NCI-H2029 treated with DMSO at 0.1 percent for 48 hours (cell line): ENCODE data around the gene NRF1.

Experiments
- DNase-seq: peaks from one replicate; lab custom pipeline; 2025; lab: John Stamatoyannopoulos, UW

NRF1 gene

DNA sequence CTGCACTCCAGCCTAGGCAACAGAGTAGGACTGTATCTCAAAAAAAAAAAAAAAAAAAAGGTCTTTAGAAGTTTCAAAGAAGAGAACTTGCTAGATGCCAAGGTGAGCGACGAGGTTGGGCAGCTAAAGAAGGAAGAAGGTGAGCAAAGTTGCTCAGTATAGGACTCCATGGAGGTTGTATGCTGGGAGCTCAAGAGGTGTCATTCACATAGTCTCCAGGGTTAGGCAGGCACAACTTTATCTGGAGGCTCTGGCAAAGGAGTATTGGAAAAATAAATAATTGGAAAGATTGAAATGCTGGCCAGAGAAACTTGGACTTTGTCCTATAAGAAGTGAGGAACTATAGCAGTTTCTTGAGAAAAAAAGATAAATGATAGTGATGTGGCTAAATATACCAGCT, 74.5 kb downstream of the NRF1 start:
- DNase-seq = no peak

DNA sequence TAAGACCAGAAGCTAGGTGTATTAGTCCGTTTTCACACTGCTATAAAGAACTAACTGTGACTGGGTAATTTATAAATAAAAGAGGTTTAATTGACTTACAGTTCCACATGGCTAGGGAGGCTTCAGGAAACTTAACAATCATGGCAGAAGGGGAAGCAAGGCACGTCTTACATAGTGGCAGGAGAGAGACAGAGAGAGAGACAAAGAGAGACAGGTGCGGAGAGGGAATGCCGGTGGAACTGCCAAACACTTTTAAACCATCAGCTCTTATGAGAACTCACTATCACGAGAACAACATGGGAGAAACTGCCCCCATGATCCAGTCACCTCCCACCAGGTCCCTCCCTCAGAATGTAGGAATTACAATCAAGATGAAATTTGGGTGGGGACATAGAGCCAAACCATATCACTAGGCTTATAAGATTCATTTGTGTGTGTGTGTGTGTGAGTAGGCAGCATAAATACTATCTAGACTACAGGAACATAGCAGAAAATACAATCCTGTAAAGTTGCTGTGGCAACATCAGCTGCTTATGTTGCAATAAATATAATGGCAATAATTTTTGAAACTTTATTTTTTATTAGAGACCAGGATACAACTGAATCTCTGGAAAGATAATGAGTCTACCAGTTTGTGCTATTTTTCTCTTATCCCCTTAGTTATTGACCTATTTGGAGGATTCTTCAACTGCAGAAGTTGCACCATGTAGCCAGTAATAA, 77.1 kb downstream of the NRF1 start:
- DNase-seq = no peak

DNA sequence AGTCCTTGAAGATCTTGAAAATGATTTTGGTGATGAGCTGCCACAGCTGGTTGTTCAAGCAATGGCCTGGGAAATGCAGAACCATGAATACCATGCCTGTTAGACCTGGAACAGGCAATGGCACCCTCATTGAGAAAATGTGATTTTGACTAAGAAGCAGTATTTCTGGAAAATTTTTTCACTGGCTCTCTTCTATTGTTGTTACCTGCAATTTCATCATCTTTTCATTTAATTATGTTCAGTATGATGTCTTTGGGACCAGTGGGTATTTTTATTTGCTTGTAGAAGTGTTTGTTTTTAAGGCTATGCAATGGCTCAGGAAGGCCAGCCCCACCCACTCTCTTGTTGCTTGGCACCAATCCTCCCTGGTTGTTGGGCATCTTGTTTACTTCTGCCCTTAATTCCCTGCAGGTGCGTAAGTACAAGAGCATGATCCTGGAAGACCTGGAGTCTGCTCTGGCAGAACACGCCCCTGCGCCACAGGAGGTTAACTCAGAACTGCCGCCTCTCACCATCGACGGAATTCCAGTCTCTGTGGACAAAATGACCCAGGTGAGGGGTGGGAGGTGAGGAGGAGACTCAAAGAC, 78.6 kb downstream of the NRF1 start:
- peak; percentile 81 for DNase-seq

DNA sequence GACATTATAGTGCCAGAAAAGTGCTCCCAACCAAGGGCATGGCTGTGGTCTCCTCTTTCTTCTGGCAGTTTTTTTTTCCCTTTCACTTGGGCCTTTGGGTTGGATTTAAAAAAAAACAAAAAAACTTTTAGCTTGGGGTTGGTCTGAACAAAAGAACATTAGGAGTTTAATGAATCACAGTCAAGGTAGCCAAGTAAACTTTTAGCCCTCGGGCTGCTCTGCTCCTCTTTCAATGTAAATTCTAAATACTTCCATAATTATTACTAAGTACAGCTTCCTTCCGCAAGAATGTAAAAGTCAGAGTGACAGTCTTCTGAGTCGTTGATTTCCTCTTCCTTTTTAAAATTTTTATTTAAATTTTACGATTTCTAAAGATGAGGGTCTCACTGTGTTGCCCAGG, 79.2 kb downstream of the NRF1 start:
- no peak for DNase-seq

DNA sequence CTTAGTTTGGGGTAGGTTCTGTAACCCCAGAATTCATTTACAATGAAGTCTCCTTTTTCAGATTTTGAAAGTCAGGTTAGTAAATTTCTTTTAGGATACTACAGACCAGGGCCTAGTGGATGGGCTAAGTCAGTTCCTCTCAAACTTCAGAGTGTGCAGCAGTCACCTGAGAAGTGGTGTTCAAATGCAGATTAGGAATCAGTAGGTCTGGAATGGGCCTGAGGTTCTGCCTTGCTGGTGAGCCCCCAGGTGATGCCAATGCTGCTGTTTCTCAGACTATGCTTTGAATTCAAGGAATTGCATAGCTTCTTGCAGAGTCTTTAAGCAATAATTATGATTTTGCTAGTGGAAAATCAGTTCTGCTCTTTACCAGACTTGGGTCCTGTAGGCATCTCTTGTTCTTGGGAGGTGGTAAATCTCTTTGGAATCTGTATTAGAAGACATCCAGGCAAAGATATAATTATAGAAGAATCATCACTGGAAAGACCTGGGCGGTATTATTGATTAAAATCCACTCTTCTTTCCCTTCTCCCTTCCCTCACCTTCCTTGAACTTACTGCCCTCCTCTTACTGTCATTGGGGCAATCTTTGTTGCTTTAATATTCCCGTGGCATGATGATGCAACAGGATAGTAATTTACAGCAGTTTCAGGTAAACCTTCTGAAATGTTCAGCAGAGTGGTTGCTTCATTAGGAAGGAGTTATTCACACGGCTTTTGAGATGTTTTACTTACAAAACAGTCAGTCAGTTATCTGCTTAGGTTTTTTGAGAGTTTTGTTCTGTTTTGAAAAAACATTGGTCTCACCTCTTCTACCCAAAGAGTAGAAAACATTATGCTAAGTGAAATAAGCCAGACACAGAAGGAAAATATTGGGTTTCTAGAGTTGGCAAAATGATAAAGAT, 87.2 kb downstream of the NRF1 start:
- DNase-seq = no peak

DNA sequence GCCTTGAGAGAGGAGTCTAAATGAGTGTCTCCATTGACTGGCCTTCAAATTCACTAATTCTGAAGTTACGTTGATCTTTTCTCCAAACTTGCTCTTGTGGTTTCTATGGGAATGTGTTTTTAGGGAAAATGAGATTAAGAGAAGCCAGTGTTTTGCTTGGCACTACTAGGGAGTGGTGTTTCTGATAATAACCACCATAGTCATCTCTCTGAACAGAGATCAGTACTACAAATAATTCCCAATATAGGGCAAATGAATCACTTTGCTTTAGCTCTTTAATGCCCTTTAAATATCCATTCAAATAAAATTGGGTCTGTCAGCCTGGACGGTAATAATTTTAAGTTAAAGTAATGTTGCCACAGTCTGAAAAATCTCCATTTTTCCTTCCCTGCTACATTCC, 90.8 kb downstream of the NRF1 start:
- DNase-seq = no peak

DNA sequence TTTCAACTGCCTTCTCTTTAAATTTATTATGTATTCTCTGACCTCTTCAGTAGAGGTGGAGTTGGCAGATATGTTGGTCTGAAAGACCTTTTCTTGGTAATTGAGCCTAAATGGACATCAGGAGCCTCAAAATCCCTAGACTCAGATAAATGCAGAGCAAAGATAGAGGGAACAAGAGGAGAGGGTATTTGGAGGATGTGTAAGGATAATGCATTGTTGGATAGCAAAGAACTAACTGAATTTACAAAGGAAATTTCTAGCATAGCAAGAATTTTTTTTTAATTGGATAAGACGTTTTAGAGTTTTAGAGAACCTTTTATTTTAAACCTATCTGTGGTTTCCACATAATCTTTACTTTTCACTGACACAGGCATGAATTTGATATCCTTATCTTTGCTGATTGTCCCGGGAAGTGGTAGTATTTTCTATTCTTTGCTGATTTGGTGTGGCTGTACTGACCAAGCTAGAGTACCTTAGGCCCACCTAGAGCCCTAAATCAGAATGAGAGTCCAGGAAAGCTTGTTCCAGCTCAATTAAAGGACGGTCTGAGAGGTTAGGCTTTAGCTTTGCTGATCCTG, 91.3 kb downstream of the NRF1 start:
- DNase-seq = no peak

DNA sequence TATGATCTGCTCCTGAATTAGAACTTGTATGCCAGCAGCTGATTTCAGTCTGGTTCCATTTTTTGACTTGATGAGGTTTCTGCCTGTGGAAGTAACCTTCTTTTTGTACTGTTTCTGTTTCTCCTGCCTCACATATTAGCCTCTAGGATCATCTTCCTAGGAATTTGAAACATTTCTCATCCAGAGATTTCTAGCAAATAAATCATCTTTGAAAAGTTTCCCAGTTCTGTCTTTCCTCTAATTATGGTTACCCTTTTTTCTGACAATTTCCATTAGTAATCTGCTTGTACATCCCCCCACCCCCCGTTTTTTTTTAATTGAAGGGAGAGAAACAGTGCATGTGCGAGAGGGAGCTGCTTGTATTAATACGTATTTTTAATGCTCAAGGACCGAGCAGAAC, 92.2 kb downstream of the NRF1 start:
- DNase-seq = no peak

DNA sequence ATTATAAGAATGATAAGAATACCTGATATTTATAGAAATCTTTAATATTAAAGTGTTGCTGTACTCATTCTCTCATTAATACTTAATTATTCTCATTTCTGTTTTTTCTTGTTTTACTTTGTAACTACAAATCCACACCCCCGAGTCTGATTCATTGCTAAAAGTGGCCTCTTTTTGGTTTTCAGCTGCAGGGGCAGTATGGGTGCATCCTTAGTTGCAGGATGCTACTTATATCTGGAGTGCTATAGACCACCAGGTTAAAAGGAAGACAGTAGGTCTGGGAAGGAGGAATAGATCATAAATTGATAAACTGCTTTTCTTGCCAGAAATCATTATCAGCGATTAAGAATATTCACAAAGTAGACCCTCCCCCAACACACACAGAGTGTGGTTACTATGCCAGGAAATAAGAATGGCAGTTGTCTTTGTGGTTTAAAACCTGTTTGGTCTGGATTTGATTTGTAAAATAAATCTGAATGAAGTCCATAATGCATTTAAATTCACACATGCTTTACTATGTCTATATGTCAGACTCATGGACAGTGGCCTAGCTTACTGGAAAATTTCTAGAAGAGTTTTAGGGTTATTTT, 96.5 kb downstream of the NRF1 start:
- peak; percentile 72 for DNase-seq

DNA sequence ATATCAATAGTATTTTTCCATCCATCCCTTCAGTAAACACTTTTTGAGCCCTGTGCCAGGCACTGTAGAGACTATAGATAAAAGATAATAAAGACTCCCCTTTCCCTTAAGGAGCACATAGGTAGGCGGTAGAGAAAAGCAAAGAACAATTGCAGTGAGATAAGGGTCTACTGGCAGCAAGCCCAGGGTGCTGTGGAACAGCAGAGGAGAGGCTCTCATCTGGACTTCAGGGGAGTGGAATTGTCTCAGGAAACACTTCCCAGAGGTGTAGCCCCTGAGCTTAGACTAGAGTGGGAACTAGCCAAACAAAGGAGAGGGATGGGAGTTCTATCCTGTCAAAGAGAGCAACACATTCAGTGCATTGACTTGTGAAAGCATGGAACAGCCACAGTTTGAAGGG, 102.0 kb downstream of the NRF1 start:
- DNase-seq = peak; percentile 93

DNA sequence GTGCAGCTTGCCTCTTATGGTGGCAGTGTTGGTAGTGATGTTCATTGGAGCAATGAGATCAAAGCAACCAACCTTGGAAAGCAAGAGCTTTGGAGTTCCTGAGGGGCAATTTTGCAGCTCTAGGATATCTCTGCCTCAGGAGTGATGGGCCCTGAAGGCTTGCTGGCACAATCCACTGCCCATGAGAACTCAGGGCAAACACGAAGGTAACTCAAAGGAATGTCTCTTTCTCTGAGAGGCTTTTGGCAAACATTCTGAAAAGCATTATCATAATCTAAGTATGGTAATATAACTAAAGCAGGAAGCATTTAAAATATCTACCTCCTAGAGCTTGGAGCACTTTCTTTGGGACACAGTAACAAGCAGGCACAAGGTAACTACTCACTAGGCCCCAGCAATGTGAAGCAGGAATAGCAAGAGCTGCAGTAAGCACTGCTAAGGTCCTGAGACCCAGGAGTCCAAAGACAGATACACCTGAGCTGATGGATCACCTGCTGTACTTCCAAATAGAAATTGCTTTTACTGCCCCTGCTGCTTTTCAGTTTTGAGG, 103.1 kb downstream of the NRF1 start:
- no peak for DNase-seq

DNA sequence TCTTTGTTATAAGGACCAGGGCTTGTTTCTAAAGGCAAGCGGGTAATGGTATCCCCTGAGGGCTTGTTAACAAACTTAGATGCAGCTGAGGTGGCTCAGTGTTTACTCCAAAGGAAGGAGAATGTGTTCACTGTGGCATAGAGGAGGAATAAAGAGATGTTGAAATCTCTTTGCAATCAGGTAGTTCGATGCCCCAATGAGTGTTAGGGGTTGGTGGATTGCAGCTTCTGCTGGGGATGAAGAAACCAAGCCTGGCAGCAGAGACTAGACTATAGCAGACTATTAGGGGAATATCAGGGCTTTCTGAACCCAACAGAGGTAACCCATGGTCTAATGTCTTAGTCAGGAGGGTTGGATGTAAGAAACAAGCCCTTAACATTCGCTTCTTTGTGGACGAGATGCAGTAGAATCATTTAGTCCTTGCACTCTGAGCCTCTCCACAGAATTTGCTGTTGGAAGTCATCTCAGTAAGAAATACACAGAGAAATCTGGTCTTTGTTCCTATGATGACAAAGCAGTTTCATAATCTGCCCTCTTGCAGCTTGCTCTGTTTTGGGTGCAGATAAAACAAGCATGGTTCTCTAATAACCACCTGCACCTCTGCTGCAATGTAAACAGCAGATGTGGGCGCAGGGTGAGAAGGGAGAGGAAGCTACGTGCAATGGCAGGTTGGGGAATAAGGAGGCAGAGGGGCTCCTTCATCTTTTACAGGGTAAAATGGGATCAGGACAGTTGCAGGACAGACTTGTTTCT, 108.6 kb downstream of the NRF1 start:
- DNase-seq = no peak

DNA sequence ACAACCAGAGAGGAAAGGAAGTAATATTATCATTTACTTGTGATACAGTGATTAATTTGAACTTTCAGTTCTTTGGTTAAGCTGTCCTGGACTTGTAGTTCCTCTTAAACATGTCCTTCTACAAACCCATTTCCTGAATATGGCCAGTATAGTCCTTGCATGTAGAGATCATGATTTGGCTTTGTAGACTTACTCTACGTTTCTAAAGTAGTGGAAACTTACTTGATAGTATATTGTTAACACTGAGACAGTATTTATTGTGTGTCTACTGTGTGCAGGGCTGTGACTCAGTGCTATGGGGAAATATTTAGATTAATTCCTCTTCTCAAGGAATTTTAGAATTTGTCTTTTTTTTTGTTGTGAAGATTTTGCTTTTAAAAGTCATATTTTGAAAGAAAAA, 109.5 kb downstream of the NRF1 start:
- no peak for DNase-seq

DNA sequence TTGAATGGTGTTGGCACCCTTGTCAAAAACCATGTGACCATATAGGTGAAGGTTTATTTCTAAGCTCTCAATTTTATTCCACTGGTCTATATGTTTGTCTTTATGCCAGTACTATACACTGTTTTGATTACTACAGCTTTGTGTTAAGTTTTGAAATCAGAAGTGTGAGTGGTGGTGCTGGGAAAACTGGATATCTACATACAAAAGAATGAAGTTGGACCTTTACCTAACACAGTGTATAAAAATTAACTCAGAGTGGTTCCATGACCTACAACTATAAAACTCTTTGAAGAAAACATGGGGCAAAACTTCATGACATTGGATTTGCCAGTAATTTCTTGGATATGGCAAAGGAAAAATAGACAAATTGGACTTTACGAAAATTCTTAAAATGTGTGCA, 112.2 kb downstream of the NRF1 start:
- DNase-seq = no peak

DNA sequence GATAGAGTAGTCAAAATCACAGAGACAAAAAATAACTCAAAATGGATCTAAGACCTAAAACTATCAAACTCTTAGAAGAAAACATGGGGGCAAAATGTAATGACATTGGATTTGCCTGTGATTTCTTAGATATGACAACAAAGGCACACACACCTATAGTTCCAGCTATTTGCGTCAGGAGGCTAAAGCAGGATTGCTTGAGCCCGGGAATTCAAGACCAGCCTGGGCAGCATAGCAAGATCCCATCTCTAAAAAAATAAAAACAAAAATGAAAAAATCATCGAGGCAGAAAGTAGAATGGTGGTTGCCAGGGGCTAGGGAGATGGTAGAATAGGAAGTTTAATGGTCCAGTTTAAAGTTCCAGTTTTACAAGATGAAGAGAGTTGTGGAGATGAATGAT, 113.3 kb downstream of the NRF1 start:
- no peak for DNase-seq

DNA sequence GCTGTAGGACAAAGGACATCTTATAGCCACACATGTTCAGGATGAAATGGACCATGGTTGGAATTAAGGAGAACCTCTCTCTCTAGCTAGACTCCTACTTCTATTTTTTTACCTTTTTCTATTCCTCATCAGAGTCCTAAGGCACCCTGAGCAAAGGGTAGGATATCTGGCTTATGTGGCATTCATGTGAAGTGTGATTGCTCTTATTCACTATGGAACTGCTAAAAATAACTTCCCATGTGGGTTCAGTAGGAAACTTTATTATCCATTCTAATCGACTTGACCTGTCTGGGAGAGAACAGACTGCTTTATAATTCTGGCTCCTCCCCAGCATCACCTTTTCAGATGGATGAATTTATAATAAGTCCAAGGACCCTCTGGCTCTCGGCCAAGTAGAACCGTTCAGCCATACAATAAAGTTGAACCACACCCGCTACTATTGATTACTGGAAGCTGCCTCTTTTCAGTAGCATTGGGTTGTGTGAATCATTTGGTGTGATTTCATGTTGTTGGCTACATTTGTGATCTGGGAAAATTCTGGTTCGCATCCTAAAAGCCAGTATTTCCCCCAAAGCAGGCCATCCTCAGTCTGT, 117.5 kb downstream of the NRF1 start:
- no peak for DNase-seq

DNA sequence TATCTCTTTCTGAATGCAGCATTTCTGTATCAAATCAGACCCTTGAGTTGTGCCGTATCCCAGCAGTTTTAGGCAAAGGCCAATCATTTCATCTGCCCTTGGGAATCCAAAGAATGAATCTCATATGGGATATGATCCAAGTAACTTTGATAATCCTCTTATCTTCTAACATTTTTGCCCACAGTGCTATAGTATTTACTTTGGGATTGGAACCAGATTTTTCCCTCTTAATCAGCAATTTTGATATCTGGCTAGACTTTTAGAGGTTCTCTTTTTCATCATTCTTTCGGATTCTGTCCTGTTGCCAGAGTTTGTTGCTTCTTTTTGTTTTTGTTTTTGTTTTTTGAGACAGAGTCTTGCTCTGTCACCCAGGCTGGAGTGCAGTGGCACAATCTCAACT, 118.0 kb downstream of the NRF1 start:
- no peak for DNase-seq

DNA sequence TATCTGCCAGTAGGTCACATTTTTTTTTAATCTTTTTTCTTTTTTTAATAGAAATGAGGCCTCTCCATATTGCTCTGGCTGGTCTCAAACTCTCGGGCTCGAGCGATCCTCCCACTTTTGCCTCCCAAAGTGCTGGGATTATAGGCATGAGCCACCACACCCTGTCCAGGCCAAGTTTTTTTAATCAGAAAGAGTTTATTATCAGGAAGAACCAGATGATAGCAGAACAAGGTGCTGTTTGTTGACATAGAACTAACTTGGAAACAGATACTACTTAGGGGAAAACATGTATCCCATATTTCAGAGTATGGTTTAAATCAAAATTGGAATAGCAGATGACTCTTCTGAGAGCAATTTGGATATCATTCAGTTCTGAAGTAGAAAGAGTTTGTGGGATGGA, 118.6 kb downstream of the NRF1 start:
- no peak for DNase-seq

DNA sequence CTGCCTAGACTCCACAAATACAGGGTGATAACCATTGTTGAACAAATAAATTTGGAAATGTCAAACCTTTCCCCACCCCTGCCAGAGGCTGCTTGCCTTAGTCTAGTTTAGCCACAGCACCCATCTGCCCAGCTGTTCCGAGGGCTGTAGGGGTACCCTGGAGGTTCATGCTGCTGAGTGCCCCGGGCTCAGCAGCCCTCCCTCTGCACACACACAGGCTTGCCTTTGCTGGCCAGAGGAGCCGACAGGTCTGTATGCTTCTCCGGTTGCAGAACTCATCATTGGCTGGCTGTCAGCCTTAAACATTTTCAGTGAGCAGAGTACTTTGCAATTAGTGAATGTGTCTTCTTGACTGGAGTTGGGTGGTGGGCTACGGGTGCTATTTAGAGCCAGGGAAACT, 122.9 kb downstream of the NRF1 start:
- no peak for DNase-seq

DNA sequence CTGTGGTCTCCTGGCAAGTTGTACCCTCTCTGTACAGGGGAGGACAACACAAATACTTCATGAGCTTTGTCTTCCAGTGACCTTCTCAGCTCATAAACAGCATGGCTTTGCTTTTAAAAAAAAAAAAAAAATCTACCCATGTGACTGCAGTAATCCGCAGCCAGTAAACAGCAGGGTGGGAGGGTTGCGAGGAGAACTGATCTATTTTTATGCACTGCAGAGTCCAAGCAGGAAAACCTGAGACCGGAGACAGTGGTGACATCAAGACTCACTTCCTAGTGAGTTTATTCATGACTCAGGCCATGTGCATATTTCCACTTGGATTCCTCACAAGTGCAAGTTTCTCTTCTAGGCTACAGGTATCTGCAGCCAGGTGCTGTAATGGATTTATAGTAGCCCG, 127.9 kb downstream of the NRF1 start:
- DNase-seq = peak; percentile 82
